Aorta (tissue), 5 donors: ENCODE measurements around the gene TRA2B. TPM values are rescaled to one million over a fixed set of nuclear protein-coding genes. Genes with fewer than 3 reads are reported as not detected.

Experiments
- ATAC-seq: fragments of 200-7000 bp; cut with Tn5 transposase; one replicate; pipeline ENCODE4 v1.9.1; 2022; ENCODE audit warnings: moderate library complexity; ENCODE audit not compliant: low FRiP score
- DNase-seq, 2 donors: peaks; one replicate each; pipeline ENCODE4 v3.0.0-alpha.2; 2020
- H3K27ac ChIP-seq, 2 donors: one replicate each; pipeline ENCODE4 v1.5.1; 2013; ENCODE audit warnings: low read length in 2 of 2, mild to moderate bottlenecking in 2 of 2, moderate library complexity in 2 of 2, control low read depth in 1 of 2, inconsistent platforms in 1 of 2, low read depth in 1 of 2
- H3K27me3 ChIP-seq, 2 donors: one replicate each; pipeline ENCODE4 v1.6.1; 2013; ENCODE audit warnings: control low read depth in 1 of 2, low read length in 1 of 2, mild to moderate bottlenecking in 1 of 2, moderate library complexity in 1 of 2; ENCODE audit not compliant: insufficient read depth in 2 of 2, control insufficient read depth in 1 of 2
- H3K36me3 ChIP-seq, 2 donors: one replicate each; pipeline ENCODE4 v1.6.1; 2013; ENCODE audit warnings: control low read depth in 1 of 2, low read length in 1 of 2, mild to moderate bottlenecking in 1 of 2; ENCODE audit not compliant: insufficient read depth in 2 of 2, control insufficient read depth in 1 of 2
- H3K4me1 ChIP-seq, 2 donors: one replicate each; pipeline ENCODE4 v1.6.1; 2013; ENCODE audit warnings: low read length in 2 of 2, control low read depth in 1 of 2, mild to moderate bottlenecking in 1 of 2, moderate library complexity in 1 of 2; ENCODE audit not compliant: insufficient read depth in 2 of 2, control insufficient read depth in 1 of 2
- H3K4me3 ChIP-seq, 2 donors: one replicate each; pipeline ENCODE4 v1.5.1; 2013; ENCODE audit warnings: low read length in 2 of 2, control low read depth in 1 of 2, mild to moderate bottlenecking in 1 of 2
- H3K9me3 ChIP-seq: one replicate; pipeline ENCODE4 v1.6.1; 2013; ENCODE audit warnings: mild to moderate bottlenecking, low read length; ENCODE audit not compliant: control insufficient read depth
- WGBS, 2 donors: extraction: QIAGEN DNeasy Blood & Tissue Kit; methylation state at CpG; one replicate each; pipeline ENCODE4 v1.1.7; 2013; 5-methylcytosine and 5-hydroxymethylcytosine counted together
- intact Hi-C, 2 donors: fragments of 100-400 bp; cut with DNase I; formaldehyde crosslinking; loops; one replicate each; pipeline versions ENCODE4 v1.14.2 to v1.15.0; 2022
- polyA plus RNA-seq, 2 donors: library from polyadenylated mRNA; stranded (reverse); fragments of 200-250 nt; gene quantifications; one replicate each; pipeline ENCODE4 v1.2.3, GENCODE V29; 2013
- total RNA-seq, 2 donors: library from RNA; stranded (reverse); fragmentation: NEBNext Ultra II Directional; extraction: Animal tissue kit (Norgen Biotek cat#: 25700); gene quantifications; one replicate each; pipeline ENCODE4 v1.2.1, GENCODE V29; 2021
- donor health status: healthy with polysubstance abuse.
- donor health status: Bipolar disorder and iron deficiency.
- donor health status: DM: no; HTN: no; CAD: no.
- donor health status: DM: no; HTN: no; CAD: no.
- donor health status: DM: yes; HTN: yes; CAD: no.

Gene TRA2B
- total and polyA plus RNA-seq, 4 donors, result 77.4 to 150 (median 90.9) TPM

- no peak overlapping the region for H3K4me3 ChIP-seq
- DNase-seq, result no peak
- H3K4me1 ChIP-seq, result peaks cover 0 to 4% of the 10 kb centered on the region in 2 donors
- H3K36me3 ChIP-seq, result no peaks in the 10 kb centered on the region
- 20% methylated on average over 5 of the region's 5 CpGs for WGBS, 2 donors
- intact Hi-C loops, result no loop called here
- no peak overlapping the region for H3K27ac ChIP-seq
- no peaks in the 10 kb centered on the region for H3K27me3 ChIP-seq
- peak; percentile 46 for ATAC-seq
- no peaks in the 10 kb centered on the region for H3K9me3 ChIP-seq
Observed at GRCh38 chr3:185959609-185960521, 22.1 kb upstream of the TRA2B start.

- no peak overlapping the region for H3K27ac ChIP-seq
- no peak for DNase-seq
- no peak for ATAC-seq
- intact Hi-C loops, result no loop called here
- H3K9me3 ChIP-seq, result no peaks in the 10 kb centered on the region
- no peaks in the 10 kb centered on the region for H3K36me3 ChIP-seq
- peaks cover 0 to 4% of the 10 kb centered on the region in 2 donors for H3K4me1 ChIP-seq
- WGBS, 2 donors, result 81 to 91% methylated on average over 2 of the region's 2 CpGs
- H3K27me3 ChIP-seq, result no peaks in the 10 kb centered on the region
- no peak overlapping the region for H3K4me3 ChIP-seq
Observed at GRCh38 chr3:185958626-185959025, 20.8 kb upstream of the TRA2B start.

- WGBS, 2 donors, result 86 to 89% methylated on average over 3 of the region's 3 CpGs
- H3K4me3 ChIP-seq, result no peak overlapping the region
- no peaks in the 10 kb centered on the region for H3K27me3 ChIP-seq
- H3K4me1 ChIP-seq, result peaks cover 0 to 4% of the 10 kb centered on the region in 2 donors
- no peak overlapping the region for H3K27ac ChIP-seq
- H3K36me3 ChIP-seq, result no peaks in the 10 kb centered on the region
- H3K9me3 ChIP-seq, result no peaks in the 10 kb centered on the region
- DNase-seq, result no peak
- intact Hi-C loops, result no loop called here
- no peak for ATAC-seq
Observed at GRCh38 chr3:185956244-185956643, 18.4 kb upstream of the TRA2B start.

- no peaks in the 10 kb centered on the region for H3K9me3 ChIP-seq
- intact Hi-C loops, result no loop called here
- no peak overlapping the region for H3K27ac ChIP-seq
- DNase-seq (no peak), ATAC-seq (no peak)
- no peaks in the 10 kb centered on the region for H3K36me3 ChIP-seq
- H3K27me3 ChIP-seq, result no peaks in the 10 kb centered on the region
- no peak overlapping the region for H3K4me3 ChIP-seq
- 66 to 77% methylated on average over 3 of the region's 3 CpGs for WGBS, 2 donors
- H3K4me1 ChIP-seq, result no peaks in the 10 kb centered on the region
Observed at GRCh38 chr3:185954366-185954723, 16.5 kb upstream of the TRA2B start.

DNA sequence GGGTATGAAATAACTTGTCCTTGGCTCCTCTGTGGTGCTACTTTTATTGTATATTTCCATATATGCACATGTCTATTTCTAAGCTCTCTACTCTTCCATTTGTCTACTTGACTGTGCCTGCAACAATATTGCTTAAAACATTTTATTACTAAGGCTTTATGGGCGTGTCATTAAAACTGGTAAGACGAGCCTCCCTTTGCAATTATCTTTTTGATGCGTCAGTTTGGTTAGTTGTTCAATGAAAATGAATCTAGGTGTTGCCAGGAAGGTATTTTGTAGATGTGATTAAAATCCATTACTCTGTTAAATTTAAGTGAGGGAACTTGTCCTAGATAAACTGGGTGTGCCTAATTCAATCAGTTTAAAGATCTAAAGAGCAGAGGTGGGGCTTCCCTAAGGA is 12.9 kb upstream of the TRA2B start:
- no peak overlapping the region for H3K27ac ChIP-seq
- DNase-seq, result no peak
- ATAC-seq, result no peak
- H3K4me1 ChIP-seq, result no peaks in the 10 kb centered on the region
- H3K27me3 ChIP-seq, result no peaks in the 10 kb centered on the region
- H3K4me3 ChIP-seq, result no peak overlapping the region
- 83 to 84% methylated on average over 3 of the region's 3 CpGs for WGBS, 2 donors
- no peaks in the 10 kb centered on the region for H3K36me3 ChIP-seq
- H3K9me3 ChIP-seq, result no peaks in the 10 kb centered on the region
- intact Hi-C loops, result no loop called here

- 92 to 95% methylated on average over 6 of the region's 6 CpGs for WGBS, 2 donors
- H3K9me3 ChIP-seq, result no peaks in the 10 kb centered on the region
- H3K36me3 ChIP-seq, result no peaks in the 10 kb centered on the region
- ATAC-seq (no peak), DNase-seq (no peak)
- H3K4me3 ChIP-seq, result no peak overlapping the region
- no peak overlapping the region for H3K27ac ChIP-seq
- no peaks in the 10 kb centered on the region for H3K27me3 ChIP-seq
- no peaks in the 10 kb centered on the region for H3K4me1 ChIP-seq
- intact Hi-C loops, result no loop called here
Observed at GRCh38 chr3:185949515-185949914, 11.7 kb upstream of the TRA2B start.

DNA sequence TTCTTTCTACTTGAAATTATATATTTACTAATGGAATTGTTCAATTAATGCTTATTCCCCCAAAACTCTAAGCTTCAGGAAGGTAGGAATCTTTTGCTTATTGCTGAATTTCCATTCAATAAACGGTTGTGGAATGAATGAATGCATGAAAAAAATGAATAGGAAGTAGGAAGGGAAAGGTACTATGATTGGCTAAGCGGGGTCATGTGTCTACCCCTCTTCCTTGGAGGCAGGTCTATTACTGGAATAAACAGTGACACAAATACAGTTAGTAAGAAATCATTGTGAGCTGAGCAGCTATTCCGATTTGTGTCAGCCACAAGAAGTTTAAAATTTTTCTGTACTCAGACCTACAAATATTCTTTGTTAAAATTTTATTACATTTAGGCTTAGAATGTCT is 10.5 kb upstream of the TRA2B start:
- no peak overlapping the region for H3K4me3 ChIP-seq
- DNase-seq (no peak), ATAC-seq (no peak)
- no peaks in the 10 kb centered on the region for H3K9me3 ChIP-seq
- intact Hi-C loops, result no loop called here
- no peak overlapping the region for H3K27ac ChIP-seq
- H3K36me3 ChIP-seq, result no peaks in the 10 kb centered on the region
- WGBS, 2 donors, result 64 to 67% methylated on average over 3 of the region's 3 CpGs
- H3K4me1 ChIP-seq, result no peaks in the 10 kb centered on the region
- no peaks in the 10 kb centered on the region for H3K27me3 ChIP-seq

DNA sequence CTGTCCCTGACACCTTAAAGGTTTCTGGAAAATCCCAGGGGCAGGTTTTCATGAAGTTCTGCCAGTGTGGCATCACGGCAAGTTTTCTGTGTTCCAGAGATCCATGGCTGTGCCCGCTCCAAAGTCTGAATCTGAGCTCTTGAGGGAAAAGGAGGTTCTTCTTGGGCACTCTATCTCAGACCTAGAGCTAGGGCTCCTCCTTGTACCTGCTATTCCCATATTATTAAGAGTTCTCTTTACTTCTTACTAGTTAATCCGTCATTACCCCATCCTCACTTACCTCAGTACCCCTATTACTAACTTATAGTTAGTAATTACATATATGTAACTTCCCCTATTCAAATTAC is 5.9 kb upstream of the TRA2B start:
- Histone ChIP-seq H3K27me3 (no peaks in the 10 kb centered on the region), H3K36me3 (no peaks in the 10 kb centered on the region), H3K4me1 (no peaks in the 10 kb centered on the region), H3K9me3 (no peaks in the 10 kb centered on the region), H3K4me3 (no peak overlapping the region), H3K27ac (peak overlapping the region in 1 of 2 donors; percentile 79)
- 34 to 37% methylated on average over 3 of the region's 3 CpGs for WGBS, 2 donors
- DNase-seq (no peak), ATAC-seq (no peak)
- intact Hi-C loops, result no loop called here
